Omental fat pad (tissue), 4 donors: ENCODE measurements around the gene RHOG. TPM values are rescaled to one million over a fixed set of nuclear protein-coding genes. Genes with fewer than 3 reads are reported as not detected.
A peak's percentile ranks its signal among the peaks of the same experiment; 100 is the strongest.
"Not testable (repeated sequence)": the region's sequence is repeated elsewhere in the genome, so short reads cannot be mapped to it uniquely, and the experiment has no call there.

Experiments used
- ATAC-seq: fragments of 150-250 bp; one replicate; pipeline ENCODE4 v1.9.1; 2016; ENCODE audit warnings: mild to moderate bottlenecking, moderate library complexity; ENCODE audit not compliant: low FRiP score
- DNase-seq: peaks from one replicate; pipeline ENCODE4 v3.0.0-alpha.2; 2019; ENCODE audit warnings: low spot score
- small RNA-seq: library from RNA; depleted of rRNA; stranded (forward); fragments of <200 nt; gene quantifications from one replicate; pipeline ENCODE3, GENCODE V24; 2016
- total RNA-seq, 4 donors: library from RNA; depleted of rRNA; stranded (reverse); fragments of >200 nt; gene quantifications; one replicate each; pipeline ENCODE4 v1.1.0, GENCODE V29; 2016
- TF ChIP-seq, protein P1 (sequence below), 3 donors: fragments of 450-650 bp; IDR thresholded peaks; one replicate each; pipeline ENCODE4 v1.5.1; 2016 to 2017; ENCODE audit warnings: antibody characterized with exemption in 3 of 3, mild to moderate bottlenecking in 3 of 3, moderate library complexity in 2 of 3

The RHOG gene
- total RNA-seq, 4 donors from 2014 or later: 53.2 to 90.3 (median 67.8) TPM

DNA sequence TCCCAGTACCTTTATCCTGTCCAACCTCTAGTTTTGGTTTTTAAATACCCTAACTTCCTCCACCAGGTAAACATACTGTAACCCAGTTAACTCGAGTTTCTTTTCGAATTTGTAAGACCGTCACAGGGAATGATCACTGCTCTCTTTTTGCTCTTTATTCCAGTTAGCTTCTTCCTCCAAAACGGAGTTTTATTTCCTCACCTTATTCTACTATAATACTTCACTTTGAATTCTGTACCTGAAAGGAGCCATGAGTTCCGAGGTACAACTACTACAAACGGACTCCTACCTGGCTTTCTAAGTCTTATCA is 44.8 kb downstream of the RHOG start:
- ATAC-seq: no peak

DNA sequence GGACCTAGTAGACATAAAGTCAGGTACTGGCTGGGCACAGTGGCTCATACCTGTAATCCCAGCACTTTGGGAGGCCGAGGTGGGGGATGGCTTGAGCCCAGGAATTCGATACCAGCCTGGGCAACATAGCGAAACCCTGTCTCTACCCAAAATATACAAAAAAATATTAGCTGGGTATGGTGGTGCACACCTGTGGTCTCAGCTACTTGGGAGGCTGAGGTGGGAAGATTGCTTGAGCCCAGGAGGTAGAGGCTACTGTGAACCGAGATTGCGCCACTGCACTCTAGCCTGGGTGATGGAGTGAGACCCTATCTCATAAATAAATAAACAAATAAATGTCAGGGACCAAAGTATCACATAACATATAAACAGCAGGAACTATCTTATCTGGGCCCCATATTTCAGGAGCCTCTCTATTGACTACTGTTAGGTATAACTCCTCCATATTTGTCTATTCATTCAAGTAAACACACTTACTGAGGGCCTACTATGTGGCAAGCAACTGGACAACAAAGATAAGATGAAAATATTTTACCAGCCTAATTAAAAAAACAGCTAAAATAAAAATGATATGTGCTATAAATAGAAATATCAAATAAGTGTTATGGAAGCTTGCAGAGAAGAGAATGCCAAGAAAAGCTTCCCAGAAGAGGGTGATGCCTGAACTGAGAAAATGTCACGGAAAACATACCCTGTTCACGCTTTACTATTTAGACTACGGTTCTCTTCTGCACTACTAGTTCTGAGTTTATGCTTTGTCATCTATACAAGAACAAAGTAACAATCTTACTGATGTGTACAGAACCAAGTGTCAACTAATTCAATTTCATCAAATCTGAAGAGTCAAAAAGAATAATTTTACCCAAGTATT is 45.4 kb downstream of the RHOG start:
- no peak for DNase-seq
- no peak for ATAC-seq
- TF ChIP-seq, protein P1, sequence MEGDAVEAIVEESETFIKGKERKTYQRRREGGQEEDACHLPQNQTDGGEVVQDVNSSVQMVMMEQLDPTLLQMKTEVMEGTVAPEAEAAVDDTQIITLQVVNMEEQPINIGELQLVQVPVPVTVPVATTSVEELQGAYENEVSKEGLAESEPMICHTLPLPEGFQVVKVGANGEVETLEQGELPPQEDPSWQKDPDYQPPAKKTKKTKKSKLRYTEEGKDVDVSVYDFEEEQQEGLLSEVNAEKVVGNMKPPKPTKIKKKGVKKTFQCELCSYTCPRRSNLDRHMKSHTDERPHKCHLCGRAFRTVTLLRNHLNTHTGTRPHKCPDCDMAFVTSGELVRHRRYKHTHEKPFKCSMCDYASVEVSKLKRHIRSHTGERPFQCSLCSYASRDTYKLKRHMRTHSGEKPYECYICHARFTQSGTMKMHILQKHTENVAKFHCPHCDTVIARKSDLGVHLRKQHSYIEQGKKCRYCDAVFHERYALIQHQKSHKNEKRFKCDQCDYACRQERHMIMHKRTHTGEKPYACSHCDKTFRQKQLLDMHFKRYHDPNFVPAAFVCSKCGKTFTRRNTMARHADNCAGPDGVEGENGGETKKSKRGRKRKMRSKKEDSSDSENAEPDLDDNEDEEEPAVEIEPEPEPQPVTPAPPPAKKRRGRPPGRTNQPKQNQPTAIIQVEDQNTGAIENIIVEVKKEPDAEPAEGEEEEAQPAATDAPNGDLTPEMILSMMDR (IDR thresholded peaks at IDR 0.05): no peak

More for the DNA sequence above, 44.8 kb downstream of the RHOG start:
- no peak for DNase-seq
- TF ChIP-seq, protein P1 (IDR thresholded peaks at IDR 0.05): no peak

DNA sequence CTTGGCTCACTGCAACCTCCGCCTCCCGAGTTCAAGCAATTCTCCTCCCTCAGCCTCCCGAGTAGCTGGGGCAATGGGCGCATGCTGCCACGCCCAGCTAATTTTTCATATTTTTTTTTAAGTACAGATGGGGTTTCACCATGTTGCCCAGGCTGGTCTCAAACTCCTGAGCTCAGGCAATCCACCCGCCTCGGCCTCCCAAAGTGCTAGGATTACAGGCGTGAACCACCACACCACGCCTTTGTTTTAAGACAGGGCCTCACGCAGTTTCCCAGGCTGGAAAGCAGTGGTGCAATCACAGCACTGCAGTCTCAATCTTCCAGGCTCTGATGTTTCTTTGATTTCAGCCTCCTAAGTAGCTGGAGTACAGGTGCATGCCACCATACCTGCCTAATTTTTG is 46.4 kb downstream of the RHOG start:
- DNase-seq, ATAC-seq: not testable (repeated sequence)

DNA sequence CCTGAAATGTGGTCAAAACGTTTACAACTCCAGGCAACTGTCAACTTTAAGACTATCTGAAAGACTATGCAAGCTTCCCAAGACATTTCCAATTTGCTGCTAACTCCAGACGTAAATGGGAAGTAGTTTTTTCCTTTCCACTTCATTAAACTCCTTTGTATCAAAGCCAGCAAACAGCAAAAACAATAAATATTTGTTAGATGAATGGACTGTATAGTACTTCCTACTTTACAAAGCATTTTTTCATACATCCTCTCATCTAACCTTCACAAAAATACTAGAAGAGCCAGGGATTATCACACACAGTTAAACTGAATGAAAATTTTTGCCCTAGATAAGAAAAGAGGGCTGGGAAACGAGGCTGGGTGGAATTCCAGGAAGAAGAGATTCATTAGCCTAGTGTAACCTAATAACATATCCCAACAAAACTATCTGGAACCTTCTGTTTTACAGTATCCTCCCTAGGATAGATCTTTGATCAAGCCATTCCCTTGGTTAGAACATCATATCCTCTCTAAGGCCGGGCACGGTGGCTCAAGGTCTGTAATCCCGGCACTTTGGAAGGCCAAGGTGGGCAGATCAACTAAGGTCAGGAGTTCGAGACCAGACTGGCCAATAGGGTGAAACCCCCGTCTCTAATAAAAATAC is 53.9 kb downstream of the RHOG start:
- no peak for DNase-seq
- TF ChIP-seq, protein P1 (IDR thresholded peaks at IDR 0.05): no peak
- ATAC-seq: peak; percentile 52

DNA sequence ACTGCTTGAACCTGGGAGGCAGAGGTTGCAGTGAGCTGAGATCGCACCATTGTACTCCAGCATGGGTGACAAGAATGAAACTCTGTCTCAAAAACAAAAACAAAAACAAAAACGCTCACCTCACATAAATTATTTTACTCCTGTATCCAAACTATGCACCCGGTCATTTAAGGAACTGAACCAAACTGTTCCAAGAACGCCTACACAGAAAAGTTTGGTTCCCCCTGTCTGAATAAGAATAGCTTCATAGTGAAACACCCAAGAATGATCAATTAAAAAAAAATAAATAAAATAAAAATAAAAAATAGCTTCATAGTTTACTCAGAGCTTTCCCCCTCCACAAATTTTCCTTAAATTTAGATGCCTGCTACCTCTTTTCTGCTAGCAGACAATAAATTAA is 57.1 kb downstream of the RHOG start:
- DNase-seq: no peak
- TF ChIP-seq, protein P1 (IDR thresholded peaks at IDR 0.05): no peak

DNA sequence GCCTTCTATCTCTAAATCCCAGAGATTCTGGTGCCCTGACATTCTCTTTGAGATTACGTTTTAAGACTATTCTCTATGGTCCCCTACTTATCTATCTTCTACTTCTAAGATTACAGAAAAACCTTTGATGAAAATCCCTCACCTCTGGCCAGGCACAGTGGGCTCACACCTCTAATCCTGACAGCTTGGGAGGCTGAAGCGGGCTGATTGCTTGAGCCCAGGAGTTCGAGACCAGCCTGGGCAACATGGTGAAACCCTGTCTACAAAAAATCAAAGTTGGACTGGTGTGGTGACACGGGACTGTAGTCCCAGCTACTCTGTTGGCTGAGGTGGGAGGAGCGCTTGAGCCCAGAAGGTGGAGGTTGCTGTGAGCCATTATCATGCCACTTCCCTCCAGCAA is 57.8 kb downstream of the RHOG start:
- no peak for DNase-seq
- ATAC-seq: no peak

More for the DNA sequence above, 57.1 kb downstream of the RHOG start:
- no peak for ATAC-seq

DNA sequence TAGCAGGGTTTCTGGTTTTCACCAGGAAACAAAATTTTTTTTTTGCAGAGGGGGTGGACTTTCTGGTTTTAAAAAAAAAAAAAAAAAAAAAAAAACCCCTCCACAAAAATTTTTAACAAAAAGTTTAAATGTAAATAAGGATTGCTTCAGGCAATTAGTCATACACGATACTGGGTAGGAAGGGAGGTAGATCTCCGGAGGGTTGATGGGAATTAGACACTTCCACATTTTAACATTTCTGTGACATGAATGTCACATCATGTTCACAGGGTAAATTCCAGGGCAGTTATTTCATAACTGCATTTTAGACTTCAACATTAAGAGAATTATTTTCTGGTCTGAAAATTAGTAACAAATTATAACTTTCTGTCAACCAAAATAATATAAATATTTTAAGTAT is 59.3 kb downstream of the RHOG start:
- TF ChIP-seq, protein P1 (IDR thresholded peaks at IDR 0.05): no peak
- DNase-seq (no peak), ATAC-seq (peak; percentile 82)

More for the DNA sequence above, 57.8 kb downstream of the RHOG start:
- TF ChIP-seq, protein P1 (IDR thresholded peaks at IDR 0.05): no peak

Small RNA genes lying within 50 kb of the gene (small RNA-seq; reads per million reads assigned to genes)
- not detected for gene RNU7-50P

Other genes starting within 250 kb of the RHOG start
- gene ART5, start 199.0 kb downstream of the RHOG start, total RNA-seq: under 1 TPM in 2 of 4 donors, not detected in 2; 0.63 to 0.65 TPM
- gene ART1, start 195.8 kb downstream of the RHOG start, total RNA-seq: not detected
- gene CHRNA10, start 169.6 kb downstream of the RHOG start, total RNA-seq: 1 to 10 TPM; 1.1 to 4.7 (median 2.6) TPM
- gene NUP98, start 43.4 kb downstream of the RHOG start, total RNA-seq: 100 to 1,000 TPM in 2 of 4 donors, 10 to 100 TPM in 2; 73.8 to 205 (median 110) TPM
- gene PGAP2, start 32.4 kb downstream of the RHOG start, total RNA-seq: 10 to 100 TPM in 2 of 4 donors, 1 to 10 TPM in 2; 6.2 to 12.3 (median 10.2) TPM
- 10 to 100 TPM; 42.2 to 71.0 (median 51.1) TPM for gene STIM1, start 14.7 kb upstream of the RHOG start, total RNA-seq